GM12878 (cell line): ENCODE results near the gene TRIM26. TPM values are rescaled to one million over a fixed set of nuclear protein-coding genes. Genes with fewer than 3 reads are reported as not detected.
A peak's percentile ranks its signal among the peaks of the same experiment; 100 is the strongest.

Source experiments
- ATAC-seq: fragments of 200-7000 bp; cut with Tn5 transposase; 3 replicates; pipeline ENCODE4 v1.9.1; 2020; ENCODE audit warnings: mild to moderate bottlenecking, moderate library complexity
- BruUV-seq: library from RNA; stranded (reverse); fragments of 400-500 nt; replicated peaks from 2 replicates; lab custom pipeline; 2021; lab: Mats Ljungman, UMichigan
- CTCF ChIA-PET: fragments of 300-600 bp; sonication (Branson Sonifier 250); formaldehyde crosslinking; extraction: SDS; loops from one replicate; lab custom pipeline; 2021; ENCODE audit warnings: inconsistent platforms; lab: Yijun Ruan, JAX
- POLR2A ChIA-PET: fragments of 350-600 bp; formaldehyde crosslinking; extraction: SDS; loops from one replicate; lab custom pipeline; 2021; ENCODE audit warnings: inconsistent platforms; lab: Charles Lee
- RAD21 ChIA-PET: fragments of 300-600 bp; sonication (Branson Sonifier 250); formaldehyde crosslinking; loops from one replicate; lab custom pipeline; 2023; ENCODE audit warnings: antibody characterized with exemption; ENCODE audit not compliant: unreplicated experiment; lab: Charles Lee
- SMC1A ChIA-PET: fragments of 300-600 bp; sonication (Branson Sonifier 250); formaldehyde crosslinking; loops from one replicate; lab custom pipeline; 2023; ENCODE audit not compliant: unreplicated experiment, uncharacterized antibody; lab: Charles Lee
- DNase-seq: peaks from one replicate; pipeline ENCODE4 v3.0.0-alpha.2; 2011; ENCODE audit warnings: low read depth, low spot score
- FAIRE-seq: peaks from 3 replicates; lab custom pipeline; 2011; peaks lifted over from hg19 to GRCh38; lab: Jason Lieb, UNC
- H2AFZ ChIP-seq: 2 replicates; pipeline ENCODE4 v1.6.0; 2011; ENCODE audit warnings: low read depth, low read length, control low read depth; ENCODE audit not compliant: control insufficient read depth
- H3K27ac ChIP-seq: 2 replicates; pipeline ENCODE4 v1.5.1; 2011; ENCODE audit warnings: control low read depth; ENCODE audit not compliant: control insufficient read depth, insufficient read depth
- H3K27me3 ChIP-seq, 2 experiments: replicated peaks in 1 of 2; 2 replicates each; pipeline versions ENCODE4 v1.6.0 to v1.6.1; 2011; ENCODE audit warnings: low read length in 1 of 2; ENCODE audit not compliant: control insufficient read depth in 2 of 2, insufficient read depth in 2 of 2
- H3K36me3 ChIP-seq, 2 experiments: 2 replicates each; pipeline ENCODE4 v1.5.1; 2011; ENCODE audit warnings: low read length in 1 of 2; ENCODE audit not compliant: control insufficient read depth in 2 of 2, insufficient read depth in 2 of 2
- H3K4me1 ChIP-seq: 2 replicates; pipeline ENCODE4 v1.6.1; 2011; ENCODE audit warnings: mild to moderate bottlenecking, low read length, moderate library complexity, mixed read lengths; ENCODE audit not compliant: control insufficient read depth, insufficient read depth
- H3K4me2 ChIP-seq: 2 replicates; pipeline ENCODE4 v1.6.0; 2011; ENCODE audit warnings: control low read depth; ENCODE audit not compliant: control insufficient read depth, insufficient read depth
- H3K4me3 ChIP-seq: fragments of 200-600 bp; sonication (generic); 2 replicates; pipeline ENCODE4 v1.5.1; 2016
- H3K79me2 ChIP-seq: 2 replicates; pipeline ENCODE4 v1.6.0; 2011; ENCODE audit warnings: low read length; ENCODE audit not compliant: control insufficient read depth, insufficient read depth
- H3K9ac ChIP-seq: 2 replicates; pipeline ENCODE4 v1.8.0; 2011; ENCODE audit warnings: low read length, control low read depth, mixed read lengths; ENCODE audit not compliant: control insufficient read depth, insufficient read depth
- H3K9me3 ChIP-seq: replicated peaks from 3 replicates; pipeline ENCODE4 v1.5.1; 2011; ENCODE audit warnings: mild to moderate bottlenecking, low read length; ENCODE audit not compliant: control insufficient read depth, insufficient read depth
- H4K20me1 ChIP-seq: 2 replicates; pipeline ENCODE4 v1.6.0; 2011; ENCODE audit not compliant: control insufficient read depth, insufficient read depth
- FOXK2 ChIP-seq: fragments of 450-650 bp; IDR thresholded peaks from 2 replicates; pipeline ENCODE4 v1.6.1; 2017; ENCODE audit warnings: mild to moderate bottlenecking, moderate library complexity
- IKZF1 ChIP-seq: fragments of 450-650 bp; conservative IDR thresholded peaks from 2 replicates; pipeline ENCODE4 v1.6.1; 2017; ENCODE audit warnings: antibody characterized with exemption, mild to moderate bottlenecking
- IKZF2 ChIP-seq, 2 experiments: fragments of 450-650 bp; IDR thresholded peaks; 2 replicates each; pipeline ENCODE4 v1.6.1; 2017; ENCODE audit warnings: mild to moderate bottlenecking in 2 of 2, moderate library complexity in 2 of 2
- MEF2B ChIP-seq: fragments of 450-650 bp; IDR thresholded peaks from 2 replicates; pipeline ENCODE4 v1.6.1; 2018; ENCODE audit warnings: mild to moderate bottlenecking, moderate library complexity; ENCODE audit not compliant: partially characterized antibody, poor library complexity, severe bottlenecking
- MYC ChIP-seq: IDR thresholded peaks from 2 replicates; pipeline ENCODE4 v1.6.1; 2011; ENCODE audit warnings: mild to moderate bottlenecking, low read length, moderate library complexity, inconsistent platforms; ENCODE audit not compliant: insufficient read depth, insufficient replicate concordance, insufficient read length, severe bottlenecking
- POLR2AphosphoS5 ChIP-seq: IDR thresholded peaks from 2 replicates; pipeline ENCODE4 v1.6.1; 2011; ENCODE audit warnings: mild to moderate bottlenecking, low read length, inconsistent platforms
- SIX5 ChIP-seq: IDR thresholded peaks from 2 replicates; pipeline ENCODE4 v1.6.1; 2011; ENCODE audit warnings: mild to moderate bottlenecking, low read depth, low read length, moderate library complexity; ENCODE audit not compliant: severe bottlenecking
- SMC3 ChIP-seq: IDR thresholded peaks from 2 replicates; pipeline ENCODE4 v1.6.1; 2011; ENCODE audit warnings: low read length, improper control_type of control experiment, borderline replicate concordance
- TARDBP ChIP-seq: IDR thresholded peaks from 2 replicates; pipeline ENCODE4 v1.6.1; 2016; ENCODE audit warnings: borderline replicate concordance
- ZNF24 ChIP-seq: fragments of 450-650 bp; IDR thresholded peaks from 2 replicates; pipeline ENCODE4 v1.6.1; 2017; ENCODE audit warnings: antibody characterized with exemption, mild to moderate bottlenecking
- WGBS: methylation state at CpG from one replicate; pipeline ENCODE4 v1.1.6; 2016; ENCODE audit warnings: low lambda C conversion rate; ENCODE audit not compliant: insufficient replicate concordance, insufficient coverage; ENCODE audit errors: missing lambda C conversion rate; 5-methylcytosine and 5-hydroxymethylcytosine counted together
- in situ Hi-C: fragments of 300-500 bp; cut with MboI; formaldehyde crosslinking; loops from 9 replicates; pipeline ENCODE4 v1.14.3; 2018; ENCODE audit warnings: mixed read lengths
- intact Hi-C: fragments of 100-400 bp; cut with micrococcal nuclease; formaldehyde crosslinking; loops from one replicate; pipeline ENCODE4 v1.14.2; 2022; ENCODE audit not compliant: unreplicated experiment
- polyA plus RNA-seq, 11 experiments: library from polyadenylated mRNA; depleted of rRNA in 4 of 11; unstranded in 6 of 11; stranded (reverse) in 5 of 11; fragments of >200 nt; fragmentation: Nextera tagmentation in 4 of 11; fragmentation: Illumina TruSeq in 1 of 11; extraction: Ambion mirVana in 4 of 11; extraction: Trizol in 1 of 11; gene quantifications; 1 replicate in 1 of 11; 2 replicates in 10 of 11; pipeline versions ENCODE4 v1.2.1 to v1.2.3, GENCODE V29; 2011 to 2016; ENCODE audit warnings: inconsistent platforms in 2 of 11, missing spikeins in 2 of 11, low read depth in 1 of 11
- total RNA-seq, 4 experiments: library from RNA; depleted of rRNA in 3 of 4; stranded (reverse); fragments of >200 nt in 3 of 4; fragmentation: Illumina TruSeq in 1 of 4; extraction: Trizol in 1 of 4; gene quantifications; 2 replicates each; pipeline versions ENCODE4 v1.2.1 to v1.2.3, GENCODE V29; 2013 to 2021
- TF ChIP-seq, protein P1 (sequence below), 3 experiments: IDR thresholded peaks in 2 of 3; conservative IDR thresholded peaks in 1 of 3; 2 replicates each; pipeline ENCODE4 v1.5.1; 2011; ENCODE audit warnings: low read depth in 3 of 3, low read length in 3 of 3, mild to moderate bottlenecking in 3 of 3, control low read depth in 2 of 3, moderate library complexity in 2 of 3, inconsistent platforms in 1 of 3, mixed read lengths in 1 of 3; ENCODE audit not compliant: control insufficient read depth in 2 of 3, insufficient read depth in 1 of 3; ENCODE audit errors: extremely low read depth in 1 of 3

Gene TRIM26
- total and polyA plus RNA-seq, 10 of the 15 experiments (the other 5 are each of a cell fraction or from before 2014, with no cell fraction given) = 13.1 to 79.6 (median 63.6) TPM

DNA sequence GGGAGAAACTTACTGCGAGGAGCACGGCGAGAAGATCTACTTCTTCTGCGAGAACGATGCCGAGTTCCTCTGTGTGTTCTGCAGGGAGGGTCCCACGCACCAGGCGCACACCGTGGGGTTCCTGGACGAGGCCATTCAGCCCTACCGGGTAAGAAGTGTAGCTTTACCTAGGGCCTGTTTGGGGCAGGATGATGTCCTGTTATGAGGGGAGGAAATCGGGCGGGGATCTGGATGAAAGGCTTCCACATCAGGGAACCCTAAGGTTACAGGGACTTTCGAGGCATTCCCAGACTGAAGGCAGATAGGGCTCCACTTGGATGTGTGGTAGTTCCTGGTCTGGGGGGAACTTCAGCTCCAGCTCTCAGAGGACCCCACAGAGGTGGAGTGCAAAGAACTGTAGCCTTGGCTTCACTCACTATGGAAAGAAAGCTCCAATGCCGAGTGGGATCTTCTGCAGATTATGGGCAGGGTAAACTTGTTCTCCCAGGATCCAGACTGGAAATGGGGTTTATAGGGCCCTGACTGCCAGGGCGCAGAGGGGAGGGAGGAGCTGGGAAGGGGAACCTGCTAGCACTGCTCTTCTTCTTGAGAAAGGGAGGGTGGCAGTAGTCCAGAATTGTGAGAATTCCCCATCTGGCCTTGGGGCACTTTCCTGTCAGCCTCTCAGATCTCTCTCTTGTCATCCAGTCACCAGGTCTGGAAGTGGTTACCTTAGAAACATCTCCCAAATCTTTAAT is 49.1 kb downstream of the TRIM26 start:
- in situ Hi-C loops = no loop called here
- POLR2A ChIA-PET = interaction anchor here (1.0 kb wide), 1 partner anchor 44 kb away, joined by 3 read pairs; no protein-coding TSS in a partner anchor
- Histone ChIP-seq H3K79me2 (no peaks in the 10 kb centered on the region), H3K36me3 (no peaks in the 10 kb centered on the region), H3K9ac (no peak overlapping the region), H2AFZ (no peak overlapping the region)
- WGBS = 68% methylated on average over 16 of the region's 16 CpGs
- intact Hi-C loops = no loop called here
- SMC1A ChIA-PET = interaction anchor here (0.6 to 1.2 kb wide), 4 partner anchors 30 to 1092 kb away, joined by 3 read pairs; partner anchors contain the start of gene NRM
- CTCF ChIA-PET = interaction anchor here (0.8 kb wide), 2 partner anchors 33 to 61 kb away, joined by 3 read pairs; no protein-coding TSS in a partner anchor
- no peak for ATAC-seq
- no peak for TF ChIP-seq ZNF24
- TF ChIP-seq, all 136 proteins: peak for 0
- peaks cover 2 to 5% of the 10 kb centered on the region in 2 experiments; a peak in 3 of 4 replicates for H3K27me3 ChIP-seq
- H3K4me3 ChIP-seq = no peak overlapping the region
- RAD21 ChIA-PET = no interaction called here
- no peak overlapping the region for H3K4me2 ChIP-seq
- no peak for DNase-seq
- H3K9me3 ChIP-seq = no peaks in the 10 kb centered on the region
- BruUV-seq = no TSS peak
- no peaks in the 10 kb centered on the region for H4K20me1 ChIP-seq
- H3K27ac ChIP-seq = no peak overlapping the region
- no peak for FAIRE-seq
- no peaks in the 10 kb centered on the region for H3K4me1 ChIP-seq

DNA sequence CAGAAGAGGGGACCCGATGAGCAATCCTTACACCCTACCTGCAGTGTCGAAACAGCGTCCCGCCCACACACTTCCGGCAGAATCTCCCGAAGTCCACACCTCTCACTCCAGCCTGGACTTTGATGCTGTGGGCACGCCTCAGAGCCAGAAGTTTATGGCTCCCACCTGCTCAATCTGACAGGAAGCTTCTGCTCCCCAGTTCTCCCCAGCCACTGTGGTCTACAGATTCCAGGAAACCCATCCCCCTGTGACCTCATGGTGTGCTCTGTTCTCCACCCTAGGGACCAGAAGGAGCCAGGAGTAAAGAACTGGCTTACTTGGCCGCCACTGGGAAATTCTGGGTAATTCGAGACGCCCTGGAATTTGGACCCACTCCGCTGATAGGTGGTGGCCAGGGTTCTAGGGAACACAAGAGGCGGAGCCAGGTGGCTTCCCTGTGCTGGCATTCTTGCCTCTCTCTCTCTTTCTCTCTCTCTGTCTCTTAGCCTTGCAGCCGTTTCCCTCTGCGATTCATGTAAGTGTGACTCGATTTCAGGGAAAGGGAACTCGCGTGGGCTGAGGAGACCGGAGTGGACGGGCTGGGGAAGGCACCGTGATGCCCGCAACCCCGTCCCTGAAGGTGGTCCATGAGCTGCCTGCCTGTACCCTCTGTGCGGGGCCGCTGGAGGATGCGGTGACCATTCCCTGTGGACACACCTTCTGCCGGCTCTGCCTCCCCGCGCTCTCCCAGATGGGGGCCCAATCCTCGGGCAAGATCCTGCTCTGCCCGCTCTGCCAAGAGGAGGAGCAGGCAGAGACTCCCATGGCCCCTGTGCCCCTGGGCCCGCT is 49.9 kb downstream of the TRIM26 start, which contains the start of gene TRIM15:
TSS of gene TRIM15 (plus strand) at position 457 of the 828 bp plus-strand sequence. CDS start at position 596, 139 bp downstream.
- BruUV-seq = no TSS peak
- POLR2A ChIA-PET = no interaction called here
- no peaks in the 10 kb centered on the region for H4K20me1 ChIP-seq
- H3K4me1 ChIP-seq = no peaks in the 10 kb centered on the region; the same call in 1 of the 2 replicates
- CTCF ChIA-PET = interaction anchor here (0.8 kb wide), 1 partner anchor 32 kb away, joined by 3 read pairs; no protein-coding TSS in a partner anchor
- intact Hi-C loops = no loop called here
- RAD21 ChIA-PET = no interaction called here
- no peaks in the 10 kb centered on the region for H3K36me3 ChIP-seq
- H3K27ac ChIP-seq = no peak within 1 kb of the TSS
- peak; percentile 69 for ATAC-seq
- SMC1A ChIA-PET = interaction anchor here (0.9 to 1.2 kb wide), 3 partner anchors 27 to 60 kb away, joined by 3 read pairs; partner anchors contain the start of gene TRIM40
- no peak for TF ChIP-seq SIX5
- TF ChIP-seq, protein P1, sequence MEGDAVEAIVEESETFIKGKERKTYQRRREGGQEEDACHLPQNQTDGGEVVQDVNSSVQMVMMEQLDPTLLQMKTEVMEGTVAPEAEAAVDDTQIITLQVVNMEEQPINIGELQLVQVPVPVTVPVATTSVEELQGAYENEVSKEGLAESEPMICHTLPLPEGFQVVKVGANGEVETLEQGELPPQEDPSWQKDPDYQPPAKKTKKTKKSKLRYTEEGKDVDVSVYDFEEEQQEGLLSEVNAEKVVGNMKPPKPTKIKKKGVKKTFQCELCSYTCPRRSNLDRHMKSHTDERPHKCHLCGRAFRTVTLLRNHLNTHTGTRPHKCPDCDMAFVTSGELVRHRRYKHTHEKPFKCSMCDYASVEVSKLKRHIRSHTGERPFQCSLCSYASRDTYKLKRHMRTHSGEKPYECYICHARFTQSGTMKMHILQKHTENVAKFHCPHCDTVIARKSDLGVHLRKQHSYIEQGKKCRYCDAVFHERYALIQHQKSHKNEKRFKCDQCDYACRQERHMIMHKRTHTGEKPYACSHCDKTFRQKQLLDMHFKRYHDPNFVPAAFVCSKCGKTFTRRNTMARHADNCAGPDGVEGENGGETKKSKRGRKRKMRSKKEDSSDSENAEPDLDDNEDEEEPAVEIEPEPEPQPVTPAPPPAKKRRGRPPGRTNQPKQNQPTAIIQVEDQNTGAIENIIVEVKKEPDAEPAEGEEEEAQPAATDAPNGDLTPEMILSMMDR (IDR thresholded peaks at IDR 0.05 in 2 of 3, conservative IDR thresholded peaks at IDR 0.05 in 1 of 3; ENCODE audit: control insufficient read depth in 2 of 3, extremely low read depth in 1 of 3, insufficient read depth in 1 of 3, low read depth in 3 of 3, low read length in 3 of 3) = no peak
- no peak for TF ChIP-seq FOXK2
- TF ChIP-seq SMC3 = no peak
- TF ChIP-seq POLR2AphosphoS5 = no peak
- no peak for TF ChIP-seq TARDBP
- no peak for TF ChIP-seq MEF2B
- TF ChIP-seq IKZF2 (IDR thresholded peaks at IDR 0.05) = peak in 1 of 2 experiments; percentile 44; a peak in 1 of 4 replicates
- peak; percentile 29; the same call in 1 of the 2 replicates for TF ChIP-seq IKZF1
- no peak for TF ChIP-seq MYC
- TF ChIP-seq, all 136 proteins: peak for 2
- Histone ChIP-seq H2AFZ (no peak within 1 kb of the TSS), H3K4me3 (no peak within 1 kb of the TSS), H3K9ac (no peak within 1 kb of the TSS), H3K27me3 (peaks cover 2 to 5% of the 10 kb centered on the region in 2 experiments; a peak in 3 of 4 replicates), H3K4me2 (no peak within 1 kb of the TSS), H3K9me3 (no peaks in the 10 kb centered on the region), H3K79me2 (no peaks in the 10 kb centered on the region)
- in situ Hi-C loops = no loop called here
- DNase-seq (no peak), FAIRE-seq (no peak)
- WGBS = 48% methylated on average over 29 of the region's 31 CpGs
